ENCODE data around the gene RDX. TPM values are rescaled to one million over a fixed set of nuclear protein-coding genes. Genes with fewer than 3 reads are reported as not detected.

RDX gene
- total and polyA plus RNA-seq, 2 experiments from 2014 or later = 45.2 to 226 TPM

DNA sequence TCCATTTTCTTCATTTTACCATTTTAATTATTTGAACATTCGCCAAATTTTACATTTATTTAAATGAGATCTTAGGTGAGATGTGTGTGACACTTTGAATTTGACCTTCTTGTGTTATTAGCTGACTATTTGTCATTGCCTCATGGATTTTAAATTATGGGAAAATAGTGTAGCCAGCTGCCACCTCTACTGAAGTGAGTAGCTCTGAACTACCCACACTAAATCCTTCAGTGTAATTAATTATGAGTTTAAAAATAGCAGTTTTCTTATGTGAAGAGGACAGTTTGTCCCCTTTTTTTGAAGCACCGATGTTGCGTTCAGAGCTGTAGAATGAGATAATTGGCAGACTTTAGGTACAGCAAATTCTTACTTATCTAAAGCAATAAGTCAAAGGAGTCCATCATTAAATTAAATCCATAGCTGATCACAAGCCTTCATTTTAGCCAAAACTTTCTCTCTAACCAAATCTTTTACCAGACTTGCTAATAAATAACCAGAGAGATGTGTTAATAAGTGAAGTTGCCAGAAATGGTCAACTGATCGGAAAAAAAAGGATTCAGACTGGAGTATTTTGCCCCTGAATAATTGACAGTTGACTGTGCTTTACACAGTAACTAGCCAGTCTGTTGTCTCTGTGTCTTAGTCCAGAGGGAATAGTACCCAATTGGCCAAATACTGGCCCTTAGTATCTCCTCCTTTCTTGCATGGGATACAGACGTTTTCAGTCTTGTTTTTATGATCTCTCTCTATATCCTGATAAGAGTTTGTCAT lies 128.2 kb downstream of the RDX start:
- DNase-seq (ENCODE audit: low spot score) (no peak), ATAC-seq (no peak)
- no peak overlapping the region for H3K4me3 Mint-ChIP-seq
- no peaks in the 10 kb centered on the region for H3K27me3 Mint-ChIP-seq (ENCODE audit: insufficient read depth, low read depth, poor library complexity)
- H3K4me2 ChIP-seq = no peak overlapping the region
- no peak overlapping the region for H3K4me3 ChIP-seq
- H3K36me3 ChIP-seq (ENCODE audit: insufficient read depth) = no peaks in the 10 kb centered on the region
- H3K27me3 ChIP-seq (ENCODE audit: insufficient read depth) = no peaks in the 10 kb centered on the region
- no peak for TF ChIP-seq ZNF462 (CRISPR knock-in tag; IDR thresholded peaks at IDR 0.05)
- TF ChIP-seq ZNF331 (CRISPR knock-in tag; IDR thresholded peaks at IDR 0.05; ENCODE audit: low read depth) = no peak
- no peak for TF ChIP-seq CREB1 (CRISPR knock-in tag; IDR thresholded peaks at IDR 0.05; ENCODE audit: low read depth)
- no peak for TF ChIP-seq JUNB (IDR thresholded peaks at IDR 0.05; ENCODE audit: unreplicated experiment)
- TF ChIP-seq, protein P1, sequence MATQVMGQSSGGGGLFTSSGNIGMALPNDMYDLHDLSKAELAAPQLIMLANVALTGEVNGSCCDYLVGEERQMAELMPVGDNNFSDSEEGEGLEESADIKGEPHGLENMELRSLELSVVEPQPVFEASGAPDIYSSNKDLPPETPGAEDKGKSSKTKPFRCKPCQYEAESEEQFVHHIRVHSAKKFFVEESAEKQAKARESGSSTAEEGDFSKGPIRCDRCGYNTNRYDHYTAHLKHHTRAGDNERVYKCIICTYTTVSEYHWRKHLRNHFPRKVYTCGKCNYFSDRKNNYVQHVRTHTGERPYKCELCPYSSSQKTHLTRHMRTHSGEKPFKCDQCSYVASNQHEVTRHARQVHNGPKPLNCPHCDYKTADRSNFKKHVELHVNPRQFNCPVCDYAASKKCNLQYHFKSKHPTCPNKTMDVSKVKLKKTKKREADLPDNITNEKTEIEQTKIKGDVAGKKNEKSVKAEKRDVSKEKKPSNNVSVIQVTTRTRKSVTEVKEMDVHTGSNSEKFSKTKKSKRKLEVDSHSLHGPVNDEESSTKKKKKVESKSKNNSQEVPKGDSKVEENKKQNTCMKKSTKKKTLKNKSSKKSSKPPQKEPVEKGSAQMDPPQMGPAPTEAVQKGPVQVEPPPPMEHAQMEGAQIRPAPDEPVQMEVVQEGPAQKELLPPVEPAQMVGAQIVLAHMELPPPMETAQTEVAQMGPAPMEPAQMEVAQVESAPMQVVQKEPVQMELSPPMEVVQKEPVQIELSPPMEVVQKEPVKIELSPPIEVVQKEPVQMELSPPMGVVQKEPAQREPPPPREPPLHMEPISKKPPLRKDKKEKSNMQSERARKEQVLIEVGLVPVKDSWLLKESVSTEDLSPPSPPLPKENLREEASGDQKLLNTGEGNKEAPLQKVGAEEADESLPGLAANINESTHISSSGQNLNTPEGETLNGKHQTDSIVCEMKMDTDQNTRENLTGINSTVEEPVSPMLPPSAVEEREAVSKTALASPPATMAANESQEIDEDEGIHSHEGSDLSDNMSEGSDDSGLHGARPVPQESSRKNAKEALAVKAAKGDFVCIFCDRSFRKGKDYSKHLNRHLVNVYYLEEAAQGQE (IDR thresholded peaks at IDR 0.05; ENCODE audit: unreplicated experiment) = no peak
- TF ChIP-seq CTCF (conservative IDR thresholded peaks at IDR 0.05; ENCODE audit: low read depth in 2 of 2) = no peak
- no peak for TF ChIP-seq POLR2AphosphoS5 (IDR thresholded peaks at IDR 0.05; ENCODE audit: low read depth)
- TF ChIP-seq NANOG (IDR thresholded peaks at IDR 0.05; ENCODE audit: borderline replicate concordance) = no peak
- TF ChIP-seq STAT1 (IDR thresholded peaks at IDR 0.05; ENCODE audit: unreplicated experiment) = no peak
- TF ChIP-seq EZH2phosphoT487 (IDR thresholded peaks at IDR 0.05; ENCODE audit: unreplicated experiment) = no peak
- TF ChIP-seq EZH2 (IDR thresholded peaks at IDR 0.05; ENCODE audit: low read depth, unreplicated experiment) = no peak
- TF ChIP-seq, protein P2, sequence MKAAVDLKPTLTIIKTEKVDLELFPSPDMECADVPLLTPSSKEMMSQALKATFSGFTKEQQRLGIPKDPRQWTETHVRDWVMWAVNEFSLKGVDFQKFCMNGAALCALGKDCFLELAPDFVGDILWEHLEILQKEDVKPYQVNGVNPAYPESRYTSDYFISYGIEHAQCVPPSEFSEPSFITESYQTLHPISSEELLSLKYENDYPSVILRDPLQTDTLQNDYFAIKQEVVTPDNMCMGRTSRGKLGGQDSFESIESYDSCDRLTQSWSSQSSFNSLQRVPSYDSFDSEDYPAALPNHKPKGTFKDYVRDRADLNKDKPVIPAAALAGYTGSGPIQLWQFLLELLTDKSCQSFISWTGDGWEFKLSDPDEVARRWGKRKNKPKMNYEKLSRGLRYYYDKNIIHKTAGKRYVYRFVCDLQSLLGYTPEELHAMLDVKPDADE (IDR thresholded peaks at IDR 0.05) = no peak
- no peak for TF ChIP-seq ZNF114 (CRISPR knock-in tag; IDR thresholded peaks at IDR 0.05)
- H3K4me1 ChIP-seq (ENCODE audit: insufficient read depth) = peaks cover 13% of the 10 kb centered on the region; the same call in 1 of the 2 replicates
- no peaks in the 10 kb centered on the region for H3K9me3 Mint-ChIP-seq
- H3K79me2 ChIP-seq (replicated peaks; ENCODE audit: insufficient read depth) = no peaks in the 10 kb centered on the region
- H4K20me1 ChIP-seq (replicated peaks; ENCODE audit: insufficient read depth) = no peaks in the 10 kb centered on the region
- no peak overlapping the region for H2AFZ ChIP-seq
- H3K27ac Mint-ChIP-seq = no peak overlapping the region
- peaks cover 11% of the 10 kb centered on the region for H3K4me1 Mint-ChIP-seq
- no peaks in the 10 kb centered on the region for H3K9me2 ChIP-seq (ENCODE audit: insufficient read depth)
- H3K27ac ChIP-seq (ENCODE audit: low read depth) = no peak overlapping the region
- H3F3A ChIP-seq (replicated peaks; ENCODE audit: low read depth) = no peaks in the 10 kb centered on the region
- peaks cover 10% of the 10 kb centered on the region; the same call in 2 of the 3 replicates for H3K36me3 Mint-ChIP-seq (ENCODE audit: low read depth)

Data from GM23338 (cell line).